ENCODE data around the gene FILIP1. TPM values are rescaled to one million over a fixed set of nuclear protein-coding genes. Genes with fewer than 3 reads are reported as not detected.

Gene FILIP1
- polyA plus RNA-seq, 4 donors: 2.2 to 3.0 (median 2.8) TPM

- DNase-seq (ENCODE audit: low read depth in 4 of 4, low spot score in 3 of 4): no peak
Measured at GRCh38 chr6:75244063-75244584, 249.5 kb downstream of the FILIP1 start.

DNA sequence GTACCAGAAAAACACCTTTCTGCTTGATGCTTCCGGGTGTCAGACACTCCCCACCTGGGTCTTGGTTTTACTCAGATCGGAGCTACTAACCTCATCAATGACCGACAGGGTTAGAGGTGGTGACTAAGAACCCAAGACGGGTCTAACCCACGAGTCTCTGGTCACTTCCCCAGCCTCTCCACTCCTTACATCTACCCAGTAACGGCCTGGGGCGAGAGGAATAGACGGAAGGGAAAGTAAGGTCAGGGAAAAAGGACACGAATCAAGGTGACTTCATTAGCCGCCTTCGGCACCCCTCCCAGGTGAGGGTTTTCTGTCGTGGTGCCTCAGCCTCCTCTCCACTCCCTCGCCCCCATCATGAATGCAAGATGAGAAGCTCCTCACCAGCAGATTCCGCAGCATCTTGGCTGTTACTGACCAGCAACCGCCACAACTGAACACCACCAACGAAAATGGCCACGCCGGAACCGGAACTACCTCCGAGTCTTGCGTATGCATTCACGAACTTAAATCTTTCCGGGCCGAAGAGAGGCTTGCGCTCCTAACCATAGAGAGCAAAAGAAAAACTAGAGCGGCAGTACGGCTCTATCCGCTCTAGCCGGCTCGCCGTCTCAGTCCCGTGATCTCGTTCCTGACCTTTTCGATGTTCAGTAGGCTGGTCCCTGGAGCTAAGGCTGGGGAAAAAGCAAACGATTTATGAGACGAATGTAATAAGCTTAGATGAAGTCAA lies 250.1 kb downstream of the FILIP1 start, which contains the start of gene COX7A2:
TSS of gene COX7A2 (minus strand) at position 469 of the 730 bp plus-strand sequence. CDS start at position 402, 67 bp downstream.
- DNase-seq (ENCODE audit: low read depth in 4 of 4, low spot score in 3 of 4): peak; percentile 90 to 95 (median 92)

Other genes with a start within 250 kb of the FILIP1 start
- gene COX7A2, start 250.0 kb downstream of the FILIP1 start, polyA plus RNA-seq (ENCODE audit: insufficient read length in 4 of 4): 100 to 1,000 TPM; 206 to 303 (median 275) TPM
- 100 to 1,000 TPM in 3 of 4 donors, 10 to 100 TPM in 1; 97.2 to 148 (median 127) TPM for gene TMEM30A, start 209.0 kb downstream of the FILIP1 start, polyA plus RNA-seq (ENCODE audit: insufficient read length in 4 of 4)
- gene SENP6, start 108.1 kb upstream of the FILIP1 start, polyA plus RNA-seq (ENCODE audit: insufficient read length in 4 of 4): 100 to 1,000 TPM; 122 to 165 (median 146) TPM